Keratinocyte (primary cell): Measurements from ENCODE around the gene LRP1B. TPM values are rescaled to one million over a fixed set of nuclear protein-coding genes. Genes with fewer than 3 reads are reported as not detected.

Experiments
- DNase-seq: peaks from one replicate; pipeline ENCODE4 v3.0.0-alpha.2; 2011; ENCODE audit warnings: low read depth, missing footprints, low spot score
- FAIRE-seq: peaks from 2 replicates; lab custom pipeline; 2011; peaks lifted over from hg19 to GRCh38; lab: Jason Lieb, UNC
- H2AFZ ChIP-seq: 2 replicates; pipeline ENCODE4 v1.6.0; 2012; ENCODE audit warnings: low read length, control low read depth, inconsistent platforms; ENCODE audit not compliant: control insufficient read depth
- H3K27ac ChIP-seq: 2 replicates; pipeline ENCODE4 v1.5.1; 2011; ENCODE audit warnings: low read length; ENCODE audit not compliant: control insufficient read depth, insufficient read depth
- H3K27me3 ChIP-seq: 3 replicates; pipeline ENCODE4 v1.6.0; 2011; ENCODE audit warnings: low read length; ENCODE audit not compliant: control insufficient read depth, insufficient read depth; ENCODE audit errors: extremely low read depth
- H3K36me3 ChIP-seq, 2 experiments: 2 replicates in 1 of 2; 3 replicates in 1 of 2; pipeline ENCODE4 v1.5.1; 2011; ENCODE audit warnings: low read length in 2 of 2, mild to moderate bottlenecking in 1 of 2; ENCODE audit not compliant: control insufficient read depth in 2 of 2, insufficient read depth in 2 of 2; ENCODE audit errors: extremely low read depth in 1 of 2
- H3K4me1 ChIP-seq: 3 replicates; pipeline ENCODE4 v1.5.1; 2011; ENCODE audit warnings: low read length; ENCODE audit not compliant: control insufficient read depth, insufficient read depth; ENCODE audit errors: extremely low read depth
- H3K4me2 ChIP-seq: 3 replicates; pipeline ENCODE4 v1.6.0; 2011; ENCODE audit warnings: low read depth, low read length; ENCODE audit not compliant: control insufficient read depth, insufficient read depth; ENCODE audit errors: extremely low read depth
- H3K4me3 ChIP-seq, 3 experiments: fragments of 200-600 bp in 1 of 3; sonication (generic) in 1 of 3; 2 replicates in 2 of 3; 3 replicates in 1 of 3; pipeline ENCODE4 v1.5.1; 2011 to 2016; ENCODE audit warnings: low read length in 3 of 3, mild to moderate bottlenecking in 3 of 3, control low read depth in 2 of 3, inconsistent platforms in 1 of 3, low read depth in 1 of 3, mixed read lengths in 1 of 3, mixed run types in 1 of 3, moderate library complexity in 1 of 3; ENCODE audit not compliant: control insufficient read depth in 2 of 3, insufficient read depth in 2 of 3; ENCODE audit errors: extremely low read depth in 1 of 3
- H3K79me2 ChIP-seq: 2 replicates; pipeline ENCODE4 v1.6.0; 2012; ENCODE audit warnings: low read length; ENCODE audit not compliant: control insufficient read depth, insufficient read depth
- H3K9ac ChIP-seq: 3 replicates; pipeline ENCODE4 v1.6.0; 2011; ENCODE audit warnings: low read length; ENCODE audit not compliant: control insufficient read depth, insufficient read depth; ENCODE audit errors: extremely low read depth
- H3K9me1 ChIP-seq: 3 replicates; pipeline ENCODE4 v1.6.0; 2011; ENCODE audit warnings: low read length; ENCODE audit not compliant: control insufficient read depth, insufficient read depth; ENCODE audit errors: extremely low read depth
- H3K9me3 ChIP-seq: 2 replicates; pipeline ENCODE4 v1.5.1; 2012; ENCODE audit warnings: low read depth, low read length; ENCODE audit not compliant: control insufficient read depth
- H4K20me1 ChIP-seq: 3 replicates; pipeline ENCODE4 v1.6.0; 2011; ENCODE audit warnings: low read length; ENCODE audit not compliant: control insufficient read depth, insufficient read depth; ENCODE audit errors: extremely low read depth
- EZH2 ChIP-seq: IDR thresholded peaks from one replicate; pipeline ENCODE4 v1.6.1; 2012; ENCODE audit warnings: inconsistent platforms, mild to moderate bottlenecking, low read length, moderate library complexity
- dilution Hi-C: fragments of 300-500 bp; cut with MboI; formaldehyde crosslinking; loops from one replicate; pipeline ENCODE4 v1.7.0; 2020; ENCODE audit warnings: low sequenced_read_pairs; ENCODE audit not compliant: extremely low pct_ligation_motif_present
- polyA plus RNA-seq, 5 experiments: library from polyadenylated mRNA; depleted of rRNA in 3 of 5; stranded (reverse) in 3 of 5; stranded (forward) in 1 of 5; unstranded in 1 of 5; fragments of >200 nt; gene quantifications; 1 replicate in 1 of 5; 2 replicates in 3 of 5; 3 replicates in 1 of 5; pipeline versions ENCODE4 v1.2.1 to v1.2.3, GENCODE V29; 2011 to 2012; ENCODE audit warnings: missing spikeins in 2 of 5, low read depth in 1 of 5, low replicate concordance in 1 of 5
- TF ChIP-seq, protein P1 (sequence below), 3 experiments: IDR thresholded peaks in 1 of 3; conservative IDR thresholded peaks in 1 of 3; optimal IDR thresholded peaks in 1 of 3; 2 replicates in 2 of 3; 3 replicates in 1 of 3; pipeline versions ENCODE3 to v1.5.1; 2011; ENCODE audit warnings: low read length in 3 of 3, mild to moderate bottlenecking in 3 of 3, moderate library complexity in 2 of 3, control low read depth in 1 of 3, inconsistent platforms in 1 of 3; ENCODE audit not compliant: insufficient read depth in 2 of 3; ENCODE audit errors: extremely low read depth in 1 of 3

LRP1B gene
- polyA plus RNA-seq, 1 donor (not counting 4 experiments of a cell fraction or from before 2014, with no cell fraction given) = not detected

DNA sequence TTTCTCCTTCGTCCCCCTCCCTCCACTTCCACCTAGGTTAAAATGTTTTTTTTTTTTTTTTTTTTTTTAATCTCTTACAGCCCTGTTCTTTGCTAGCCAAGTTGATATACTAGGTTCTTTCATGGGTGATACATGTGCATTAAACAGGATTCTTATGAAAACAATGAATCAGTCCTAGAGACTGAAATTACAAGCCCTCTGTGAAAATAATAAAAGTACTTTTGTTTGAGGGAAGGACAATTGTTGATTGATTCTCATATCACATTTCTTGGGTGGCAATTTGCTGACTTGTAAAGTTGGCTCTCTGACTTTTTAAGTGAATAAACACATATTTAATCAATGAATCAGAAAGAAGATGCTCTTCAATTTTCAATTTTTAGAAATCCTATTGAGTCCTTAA lies 639.9 kb downstream of the LRP1B start:
- no peaks in the 10 kb centered on the region for H3K4me1 ChIP-seq
- no peak overlapping the region for H3K4me2 ChIP-seq
- FAIRE-seq (no peak), DNase-seq (no peak)
- no peaks in the 10 kb centered on the region for H3K9me3 ChIP-seq
- dilution Hi-C loops = no loop called here
- H3K79me2 ChIP-seq = no peaks in the 10 kb centered on the region
- no peak overlapping the region for H3K27ac ChIP-seq
- TF ChIP-seq EZH2 = no peak
- TF ChIP-seq, protein P1, sequence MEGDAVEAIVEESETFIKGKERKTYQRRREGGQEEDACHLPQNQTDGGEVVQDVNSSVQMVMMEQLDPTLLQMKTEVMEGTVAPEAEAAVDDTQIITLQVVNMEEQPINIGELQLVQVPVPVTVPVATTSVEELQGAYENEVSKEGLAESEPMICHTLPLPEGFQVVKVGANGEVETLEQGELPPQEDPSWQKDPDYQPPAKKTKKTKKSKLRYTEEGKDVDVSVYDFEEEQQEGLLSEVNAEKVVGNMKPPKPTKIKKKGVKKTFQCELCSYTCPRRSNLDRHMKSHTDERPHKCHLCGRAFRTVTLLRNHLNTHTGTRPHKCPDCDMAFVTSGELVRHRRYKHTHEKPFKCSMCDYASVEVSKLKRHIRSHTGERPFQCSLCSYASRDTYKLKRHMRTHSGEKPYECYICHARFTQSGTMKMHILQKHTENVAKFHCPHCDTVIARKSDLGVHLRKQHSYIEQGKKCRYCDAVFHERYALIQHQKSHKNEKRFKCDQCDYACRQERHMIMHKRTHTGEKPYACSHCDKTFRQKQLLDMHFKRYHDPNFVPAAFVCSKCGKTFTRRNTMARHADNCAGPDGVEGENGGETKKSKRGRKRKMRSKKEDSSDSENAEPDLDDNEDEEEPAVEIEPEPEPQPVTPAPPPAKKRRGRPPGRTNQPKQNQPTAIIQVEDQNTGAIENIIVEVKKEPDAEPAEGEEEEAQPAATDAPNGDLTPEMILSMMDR (optimal IDR thresholded peaks at IDR 0.05 in 1 of 3, IDR thresholded peaks at IDR 0.05 in 1 of 3, conservative IDR thresholded peaks at IDR 0.05 in 1 of 3; ENCODE audit: extremely low read depth in 1 of 3, insufficient read depth in 2 of 3, low read length in 3 of 3) = no peak
- no peaks in the 10 kb centered on the region for H4K20me1 ChIP-seq
- H3K9ac ChIP-seq = no peak overlapping the region
- H2AFZ ChIP-seq = no peak overlapping the region
- no peaks in the 10 kb centered on the region for H3K36me3 ChIP-seq
- H3K27me3 ChIP-seq = no peaks in the 10 kb centered on the region
- no peak overlapping the region for H3K4me3 ChIP-seq
- no peaks in the 10 kb centered on the region for H3K9me1 ChIP-seq

DNA sequence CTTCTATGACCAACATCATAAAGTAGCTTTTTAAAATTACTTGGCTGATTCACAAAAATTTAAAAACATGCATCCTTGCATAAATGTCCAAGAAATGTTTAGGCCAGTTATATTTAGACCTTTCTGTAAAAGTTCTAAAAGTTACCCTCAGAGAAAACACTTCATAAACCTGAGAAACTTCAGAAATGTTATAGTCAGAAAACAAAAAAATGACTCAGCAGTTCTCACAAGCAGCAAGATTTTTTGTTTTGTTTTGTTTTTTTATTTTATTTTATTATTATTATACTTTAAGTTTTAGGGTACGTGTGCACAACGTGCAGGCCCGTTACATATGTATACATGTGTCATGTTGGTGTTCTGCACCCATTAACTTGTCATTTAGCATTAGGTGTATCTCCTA lies 648.1 kb downstream of the LRP1B start:
- no peak for FAIRE-seq
- dilution Hi-C loops = no loop called here

More for the DNA sequence above, 648.1 kb downstream of the LRP1B start:
- Histone ChIP-seq H3K79me2 (no peaks in the 10 kb centered on the region), H3K27ac (no peak overlapping the region), H3K36me3 (no peaks in the 10 kb centered on the region), H3K4me2 (no peak overlapping the region), H3K27me3 (no peaks in the 10 kb centered on the region), H3K9me3 (no peaks in the 10 kb centered on the region), H3K4me1 (no peaks in the 10 kb centered on the region), H3K9me1 (no peaks in the 10 kb centered on the region), H2AFZ (no peak overlapping the region), H3K9ac (no peak overlapping the region), H4K20me1 (no peaks in the 10 kb centered on the region), H3K4me3 (no peak overlapping the region)
- no peak for TF ChIP-seq EZH2
- TF ChIP-seq, protein P1 (optimal IDR thresholded peaks at IDR 0.05 in 1 of 3, IDR thresholded peaks at IDR 0.05 in 1 of 3, conservative IDR thresholded peaks at IDR 0.05 in 1 of 3; ENCODE audit: extremely low read depth in 1 of 3, insufficient read depth in 2 of 3, low read length in 3 of 3) = no peak
- no peak for DNase-seq
